A549 (cell line): ENCODE data around the gene PLXND1.

Source experiments
- CEBPB ChIP-seq, 2 experiments: fragments of >200 bp in 1 of 2; sonication (Bioruptor Twin) in 1 of 2; formaldehyde crosslinking in 1 of 2; IDR thresholded peaks; 2 replicates each; pipeline ENCODE4 v1.6.1; 2012 to 2016
- CHD2 ChIP-seq: fragments of 150-350 bp; IDR thresholded peaks from 2 replicates; pipeline ENCODE4 v1.6.1; 2014; ENCODE audit warnings: low read length; ENCODE audit not compliant: partially characterized antibody
- CTCF ChIP-seq: fragments of >200 bp; sonication (Bioruptor Twin); formaldehyde crosslinking; IDR thresholded peaks from 3 replicates; pipeline ENCODE4 v1.5.1; 2016
- JUN ChIP-seq, 2 experiments: fragments of >200 bp; sonication (Bioruptor Twin); formaldehyde crosslinking; IDR thresholded peaks; 2 replicates in 1 of 2; 3 replicates in 1 of 2; pipeline ENCODE4 v1.6.1; 2016 to 2017
- JUNB ChIP-seq: fragments of >200 bp; sonication (Bioruptor Twin); formaldehyde crosslinking; IDR thresholded peaks from 2 replicates; pipeline ENCODE4 v1.6.1; 2016
- POLR2A ChIP-seq: IDR thresholded peaks from 2 replicates; pipeline ENCODE4 v1.6.1; 2012; ENCODE audit warnings: mild to moderate bottlenecking, low read length
- RAD21 ChIP-seq, 2 experiments: fragments of >200 bp in 1 of 2; sonication (Bioruptor Twin) in 1 of 2; formaldehyde crosslinking in 1 of 2; IDR thresholded peaks in 1 of 2; conservative IDR thresholded peaks in 1 of 2; 2 replicates in 1 of 2; 3 replicates in 1 of 2; pipeline ENCODE4 v1.6.1; 2012 to 2018; ENCODE audit warnings: inconsistent platforms in 1 of 2
- RCOR1 ChIP-seq: fragments of 150-350 bp; IDR thresholded peaks from 2 replicates; pipeline ENCODE4 v1.6.1; 2014; ENCODE audit warnings: antibody characterized with exemption, low read length, low read depth
- SMC3 ChIP-seq: fragments of >200 bp; sonication (Bioruptor Twin); formaldehyde crosslinking; IDR thresholded peaks from 3 replicates; pipeline ENCODE4 v1.6.1; 2018; ENCODE audit warnings: inconsistent platforms

- TF ChIP-seq CTCF, result no peak
- TF ChIP-seq CEBPB (IDR thresholded peaks at IDR 0.05), result no peak
- no peak for TF ChIP-seq RCOR1
- TF ChIP-seq RAD21 (conservative IDR thresholded peaks at IDR 0.05 in 1 of 2, IDR thresholded peaks at IDR 0.05 in 1 of 2), result no peak
- TF ChIP-seq JUN (IDR thresholded peaks at IDR 0.05), result no peak
- no peak for TF ChIP-seq POLR2A
- TF ChIP-seq CHD2, result no peak
- TF ChIP-seq JUNB, result no peak
- no peak for TF ChIP-seq SMC3
Measured at GRCh38 chr3:129609591-129610182, 3.2 kb upstream of the PLXND1 start.
